Activated B cell treated with CpG ODN at 0.5 μM for 24 hours (primary cell): Measurements from ENCODE around the gene RBBP8. TPM values are rescaled to one million over a fixed set of nuclear protein-coding genes. Genes with fewer than 3 reads are reported as not detected.
"Not testable (repeated sequence)": the region's sequence is repeated elsewhere in the genome, so short reads cannot be mapped to it uniquely, and the experiment has no call there.

Experiments used
- ATAC-seq: fragments of 200-7000 bp; cut with Tn5 transposase; one replicate; pipeline ENCODE4 v1.10.0; 2021; ENCODE audit warnings: low read depth, mild to moderate bottlenecking, moderate library complexity
- CTCF ChIA-PET: fragments of 350-600 bp; sonication (Branson Sonifier 250); formaldehyde crosslinking; loops from one replicate; lab custom pipeline; 2021; ENCODE audit warnings: antibody characterized with exemption; lab: Charles Lee
- POLR2A ChIA-PET: fragments of 350-600 bp; sonication (Branson Sonifier 250); formaldehyde crosslinking; loops from one replicate; lab custom pipeline; 2021; ENCODE audit warnings: antibody characterized with exemption; lab: Charles Lee
- DNase-seq: peaks from one replicate; pipeline ENCODE4 v3.0.0; 2022
- H3K27ac Mint-ChIP-seq: one replicate; pipeline ENCODE4 v1.8.0; 2020; ENCODE audit warnings: mixed read lengths
- H3K27me3 Mint-ChIP-seq: one replicate; pipeline ENCODE4 v1.8.0; 2021; ENCODE audit warnings: mixed read lengths
- H3K36me3 Mint-ChIP-seq: one replicate; pipeline ENCODE4 v1.8.0; 2021; ENCODE audit warnings: low read depth, mixed read lengths
- H3K4me1 Mint-ChIP-seq: one replicate; pipeline ENCODE4 v1.8.0; 2021; ENCODE audit warnings: mixed read lengths
- H3K4me3 Mint-ChIP-seq: one replicate; pipeline ENCODE4 v1.8.0; 2020; ENCODE audit warnings: mild to moderate bottlenecking, mixed read lengths
- H3K9me3 Mint-ChIP-seq: one replicate; pipeline ENCODE4 v1.8.0; 2020; ENCODE audit warnings: mixed read lengths
- CTCF ChIP-seq: fragments of 200-600 bp; IDR thresholded peaks from one replicate; pipeline ENCODE4 v1.8.0; 2022; ENCODE audit warnings: antibody characterized with exemption, mild to moderate bottlenecking
- intact Hi-C: fragments of 100-400 bp; cut with micrococcal nuclease; formaldehyde crosslinking; loops from one replicate; pipeline ENCODE4 v1.15.1; 2024
- total RNA-seq: library from RNA; stranded (reverse); gene quantifications from 2 replicates; pipeline ENCODE4 v1.2.3, GENCODE V29; 2022

The RBBP8 gene
- total RNA-seq, 1 donor from 2014 or later, result 29.3 TPM

GRCh38 chr18:22946846-22947245, 13.7 kb downstream of the RBBP8 start:
- ChIA-PET CTCF (no interaction called here), POLR2A (interaction anchor here (1.1 kb wide), 1 partner anchor 14 kb away, joined by 4 read pairs; the partner anchor contains the start of gene RBBP8)
- H3K9me3 Mint-ChIP-seq, result no peaks in the 10 kb centered on the region
- H3K4me3 Mint-ChIP-seq, result no peak overlapping the region
- no peaks in the 10 kb centered on the region for H3K27me3 Mint-ChIP-seq
- peaks cover 41% of the 10 kb centered on the region for H3K36me3 Mint-ChIP-seq
- no peak for DNase-seq
- TF ChIP-seq CTCF, result no peak
- no peak for ATAC-seq
- H3K4me1 Mint-ChIP-seq, result peaks cover 9% of the 10 kb centered on the region
- H3K27ac Mint-ChIP-seq, result no peak overlapping the region
- intact Hi-C loops, result no loop called here

- intact Hi-C loops, result no loop called here
- Mint-ChIP-seq H3K9me3 (no peaks in the 10 kb centered on the region), H3K27ac (no peak overlapping the region), H3K36me3 (peaks cover 72% of the 10 kb centered on the region), H3K4me1 (peaks cover 23% of the 10 kb centered on the region), H3K27me3 (no peaks in the 10 kb centered on the region), H3K4me3 (no peak overlapping the region)
- no peak for ATAC-seq
- no peak for DNase-seq
- POLR2A ChIA-PET, result no interaction called here
- CTCF ChIA-PET, result no interaction called here
- TF ChIP-seq CTCF, result no peak
Measured at GRCh38 chr18:22951823-22952222, 18.7 kb downstream of the RBBP8 start.

- TF ChIP-seq CTCF, result no peak
- POLR2A ChIA-PET, result interaction anchor here (0.9 kb wide), 1 partner anchor 19 kb away, joined by 3 read pairs; the partner anchor contains the start of gene RBBP8
- Mint-ChIP-seq H3K36me3 (peaks cover 70% of the 10 kb centered on the region), H3K27ac (no peak overlapping the region), H3K9me3 (no peaks in the 10 kb centered on the region), H3K27me3 (no peaks in the 10 kb centered on the region), H3K4me1 (peaks cover 23% of the 10 kb centered on the region), H3K4me3 (no peak overlapping the region)
- ATAC-seq, result no peak
- CTCF ChIA-PET, result no interaction called here
- intact Hi-C loops, result no loop called here
- no peak for DNase-seq
Measured at GRCh38 chr18:22952525-22952924, 19.4 kb downstream of the RBBP8 start.

GRCh38 chr18:22953982-22954381, 20.9 kb downstream of the RBBP8 start:
- H3K27ac Mint-ChIP-seq, intact Hi-C loops, DNase-seq, H3K4me3 Mint-ChIP-seq, H3K9me3 Mint-ChIP-seq, POLR2A ChIA-PET, H3K27me3 Mint-ChIP-seq, ATAC-seq, CTCF ChIA-PET: not testable (repeated sequence)
- Mint-ChIP-seq H3K4me1 (peaks cover 23% of the 10 kb centered on the region), H3K36me3 (peaks cover 75% of the 10 kb centered on the region)

GRCh38 chr18:22956226-22956625, 23.1 kb downstream of the RBBP8 start:
- POLR2A ChIA-PET, result no interaction called here

More at GRCh38 chr18:22956226-22956625, 23.1 kb downstream of the RBBP8 start:
- CTCF ChIA-PET, result interaction anchor here (1.1 kb wide), 1 partner anchor 423 kb away, joined by 4 read pairs; no protein-coding TSS in a partner anchor
- Mint-ChIP-seq H3K4me1 (peaks cover 21% of the 10 kb centered on the region), H3K27ac (no peak overlapping the region), H3K9me3 (no peaks in the 10 kb centered on the region), H3K27me3 (no peaks in the 10 kb centered on the region), H3K36me3 (peaks cover 66% of the 10 kb centered on the region), H3K4me3 (no peak overlapping the region)
- ATAC-seq (no peak), DNase-seq (no peak)
- intact Hi-C loops, result no loop called here
- no peak for TF ChIP-seq CTCF
